ENCODE data around the gene CMPK1. TPM values are rescaled to one million over a fixed set of nuclear protein-coding genes. Genes with fewer than 3 reads are reported as not detected.

CMPK1 gene
- total and polyA plus RNA-seq, 2 donors = 92.0 to 146 TPM

- Histone ChIP-seq H3K4me1 (ENCODE audit: insufficient read depth) (no peaks in the 10 kb centered on the region), H3K27ac (ENCODE audit: low read depth) (no peak overlapping the region), H3K4me3 (ENCODE audit: low read depth, low read length) (no peak overlapping the region), H3K36me3 (ENCODE audit: insufficient read depth) (no peaks in the 10 kb centered on the region)
- no peak for DNase-seq (ENCODE audit: extremely low spot score)
- 74% methylated on average over 3 of the region's 3 CpGs for WGBS
Observed at GRCh38 chr1:47361380-47361779, 27.8 kb downstream of the CMPK1 start.

GRCh38 chr1:47362828-47363227 lies 29.2 kb downstream of the CMPK1 start:
- Histone ChIP-seq H3K36me3 (ENCODE audit: insufficient read depth) (no peaks in the 10 kb centered on the region), H3K4me1 (ENCODE audit: insufficient read depth) (no peaks in the 10 kb centered on the region), H3K27ac (ENCODE audit: low read depth) (no peak overlapping the region), H3K4me3 (ENCODE audit: low read depth, low read length) (no peak overlapping the region)
- WGBS = 93% methylated on average over 1 of the region's 1 CpG
- DNase-seq (ENCODE audit: extremely low spot score) = no peak

DNA sequence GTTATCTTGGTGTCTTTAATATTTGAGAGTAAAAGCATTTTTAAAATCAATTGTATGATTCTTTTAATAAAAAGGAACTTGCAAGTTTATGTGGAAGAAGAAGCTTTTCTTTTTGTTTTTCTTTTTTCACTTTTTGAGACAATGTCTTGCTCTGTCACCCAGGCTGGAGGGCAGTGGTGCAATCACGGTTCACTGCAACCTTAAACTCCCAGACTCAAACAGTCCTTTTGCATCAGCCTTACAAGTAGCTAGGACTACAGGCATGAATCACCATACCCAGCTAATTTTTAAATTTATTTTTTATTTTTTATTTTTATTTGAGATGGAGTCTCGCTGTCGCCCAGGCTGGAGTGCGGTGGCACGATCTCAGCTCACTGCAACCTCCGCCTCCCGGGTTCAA lies 34.1 kb downstream of the CMPK1 start:
- no peak overlapping the region for H3K27ac ChIP-seq (ENCODE audit: low read depth)
- no peak for DNase-seq (ENCODE audit: extremely low spot score)
- no peak overlapping the region for H3K4me3 ChIP-seq (ENCODE audit: low read depth, low read length)
- no peaks in the 10 kb centered on the region for H3K36me3 ChIP-seq (ENCODE audit: insufficient read depth)
- H3K4me1 ChIP-seq (ENCODE audit: insufficient read depth) = no peaks in the 10 kb centered on the region
- 90% methylated on average over 7 of the region's 7 CpGs for WGBS

DNA sequence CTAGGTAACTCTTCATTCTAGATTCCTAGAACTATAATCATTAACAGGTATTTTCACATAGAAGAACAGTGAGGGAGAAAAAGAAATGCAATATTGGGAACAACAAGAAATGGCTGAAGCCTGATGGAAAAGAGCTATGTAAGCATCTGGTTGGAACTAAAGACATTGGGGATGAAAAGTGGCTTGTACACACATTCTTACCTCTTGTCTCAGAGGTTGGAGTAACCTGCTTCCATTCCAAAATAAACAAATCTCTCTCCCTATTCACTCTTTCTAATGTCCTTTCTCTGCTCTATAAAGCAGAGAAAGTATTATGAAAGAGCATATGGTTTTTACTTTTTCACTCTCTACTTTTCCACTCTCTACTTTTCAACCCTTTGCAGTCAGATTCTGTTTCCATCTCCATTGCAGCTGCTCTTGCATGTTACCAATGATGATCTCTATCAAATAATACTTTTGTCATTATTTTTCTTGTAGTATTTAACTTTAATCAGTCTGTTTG lies 37.5 kb downstream of the CMPK1 start:
- no peaks in the 10 kb centered on the region for H3K4me1 ChIP-seq (ENCODE audit: insufficient read depth)
- no peak overlapping the region for H3K4me3 ChIP-seq (ENCODE audit: low read depth, low read length)
- DNase-seq (ENCODE audit: extremely low spot score) = no peak
- peaks cover 2% of the 10 kb centered on the region for H3K36me3 ChIP-seq (ENCODE audit: insufficient read depth)
- no peak overlapping the region for H3K27ac ChIP-seq (ENCODE audit: low read depth)

GRCh38 chr1:47374501-47374900 lies 40.9 kb downstream of the CMPK1 start:
- WGBS = 79% methylated on average over 1 of the region's 1 CpG
- DNase-seq (ENCODE audit: extremely low spot score) = no peak
- Histone ChIP-seq H3K4me1 (ENCODE audit: insufficient read depth) (no peaks in the 10 kb centered on the region), H3K36me3 (ENCODE audit: insufficient read depth) (peaks cover 2% of the 10 kb centered on the region), H3K27ac (ENCODE audit: low read depth) (no peak overlapping the region), H3K4me3 (ENCODE audit: low read depth, low read length) (no peak overlapping the region)

DNA sequence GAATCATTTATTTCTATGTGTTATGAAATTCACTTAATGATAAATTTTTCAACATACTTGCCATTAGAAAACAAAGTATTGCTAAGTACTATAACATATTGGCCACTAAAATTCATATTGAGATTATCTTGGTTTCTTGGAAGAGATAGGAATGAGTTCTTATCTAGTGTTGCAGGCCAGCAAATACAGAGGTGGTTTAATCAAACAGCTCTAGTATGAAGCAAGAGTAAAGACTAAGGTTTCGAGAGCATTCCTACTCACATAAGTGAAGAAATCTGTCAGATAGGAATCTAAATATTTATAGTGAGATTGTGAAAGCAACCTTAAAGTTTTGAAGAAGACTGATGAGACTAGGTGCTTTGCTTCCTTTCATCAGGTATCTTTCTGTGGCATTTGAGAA lies 44.6 kb downstream of the CMPK1 start:
- no peak for DNase-seq (ENCODE audit: extremely low spot score)
- 85% methylated on average over 1 of the region's 1 CpG for WGBS
- H3K4me3 ChIP-seq (ENCODE audit: low read depth, low read length) = no peak overlapping the region
- no peaks in the 10 kb centered on the region for H3K4me1 ChIP-seq (ENCODE audit: insufficient read depth)
- no peak overlapping the region for H3K27ac ChIP-seq (ENCODE audit: low read depth)
- peaks cover 3% of the 10 kb centered on the region for H3K36me3 ChIP-seq (ENCODE audit: insufficient read depth)

GRCh38 chr1:47380699-47381098 lies 47.1 kb downstream of the CMPK1 start:
- Histone ChIP-seq H3K27ac (ENCODE audit: low read depth) (no peak overlapping the region), H3K4me1 (ENCODE audit: insufficient read depth) (no peaks in the 10 kb centered on the region), H3K4me3 (ENCODE audit: low read depth, low read length) (no peak overlapping the region), H3K36me3 (ENCODE audit: insufficient read depth) (peaks cover 2% of the 10 kb centered on the region)
- no peak for DNase-seq (ENCODE audit: extremely low spot score)
- 99% methylated on average over 5 of the region's 5 CpGs for WGBS

GRCh38 chr1:47382399-47382983 lies 48.9 kb downstream of the CMPK1 start:
- peaks cover 2% of the 10 kb centered on the region for H3K36me3 ChIP-seq (ENCODE audit: insufficient read depth)
- no peak for DNase-seq (ENCODE audit: extremely low spot score)
- H3K27ac ChIP-seq (ENCODE audit: low read depth) = no peak overlapping the region
- H3K4me1 ChIP-seq (ENCODE audit: insufficient read depth) = no peaks in the 10 kb centered on the region
- WGBS = 79% methylated on average over 3 of the region's 3 CpGs
- no peak overlapping the region for H3K4me3 ChIP-seq (ENCODE audit: low read depth, low read length)

GRCh38 chr1:47384083-47384482 lies 50.5 kb downstream of the CMPK1 start:
- no peak overlapping the region for H3K27ac ChIP-seq (ENCODE audit: low read depth)
- H3K4me1 ChIP-seq (ENCODE audit: insufficient read depth) = no peaks in the 10 kb centered on the region
- no peak for DNase-seq (ENCODE audit: extremely low spot score)
- peaks cover 2% of the 10 kb centered on the region for H3K36me3 ChIP-seq (ENCODE audit: insufficient read depth)
- WGBS = 97% methylated on average over 3 of the region's 3 CpGs
- no peak overlapping the region for H3K4me3 ChIP-seq (ENCODE audit: low read depth, low read length)

GRCh38 chr1:47385020-47385419 lies 51.4 kb downstream of the CMPK1 start:
- no peak for DNase-seq (ENCODE audit: extremely low spot score)
- Histone ChIP-seq H3K36me3 (ENCODE audit: insufficient read depth) (no peaks in the 10 kb centered on the region), H3K27ac (ENCODE audit: low read depth) (no peak overlapping the region), H3K4me1 (ENCODE audit: insufficient read depth) (no peaks in the 10 kb centered on the region), H3K4me3 (ENCODE audit: low read depth, low read length) (no peak overlapping the region)
- WGBS = 82% methylated on average over 6 of the region's 6 CpGs

DNA sequence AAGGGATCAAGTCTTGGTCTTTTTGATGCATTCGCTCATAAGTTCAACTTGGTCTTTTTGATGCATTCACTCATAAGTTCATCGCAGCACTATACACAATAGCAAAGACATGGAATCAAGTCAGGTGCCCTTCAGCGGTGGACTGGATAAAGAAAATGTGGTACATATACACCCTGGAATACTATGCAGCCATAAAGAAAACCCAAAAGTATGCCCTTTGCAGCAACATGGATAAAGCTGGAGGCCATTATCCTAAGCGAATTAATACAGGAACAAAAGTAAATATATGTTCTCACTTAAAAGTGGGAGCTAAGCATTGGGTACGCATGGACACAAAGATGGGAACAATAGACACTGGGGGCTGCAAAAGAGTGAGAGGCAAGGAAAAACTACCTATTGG lies 52.7 kb downstream of the CMPK1 start:
- Histone ChIP-seq H3K4me1 (ENCODE audit: insufficient read depth) (no peaks in the 10 kb centered on the region), H3K27ac (ENCODE audit: low read depth) (no peak overlapping the region), H3K36me3 (ENCODE audit: insufficient read depth) (no peaks in the 10 kb centered on the region), H3K4me3 (ENCODE audit: low read depth, low read length) (no peak overlapping the region)
- 97% methylated on average over 5 of the region's 5 CpGs for WGBS
- DNase-seq (ENCODE audit: extremely low spot score) = no peak

DNA sequence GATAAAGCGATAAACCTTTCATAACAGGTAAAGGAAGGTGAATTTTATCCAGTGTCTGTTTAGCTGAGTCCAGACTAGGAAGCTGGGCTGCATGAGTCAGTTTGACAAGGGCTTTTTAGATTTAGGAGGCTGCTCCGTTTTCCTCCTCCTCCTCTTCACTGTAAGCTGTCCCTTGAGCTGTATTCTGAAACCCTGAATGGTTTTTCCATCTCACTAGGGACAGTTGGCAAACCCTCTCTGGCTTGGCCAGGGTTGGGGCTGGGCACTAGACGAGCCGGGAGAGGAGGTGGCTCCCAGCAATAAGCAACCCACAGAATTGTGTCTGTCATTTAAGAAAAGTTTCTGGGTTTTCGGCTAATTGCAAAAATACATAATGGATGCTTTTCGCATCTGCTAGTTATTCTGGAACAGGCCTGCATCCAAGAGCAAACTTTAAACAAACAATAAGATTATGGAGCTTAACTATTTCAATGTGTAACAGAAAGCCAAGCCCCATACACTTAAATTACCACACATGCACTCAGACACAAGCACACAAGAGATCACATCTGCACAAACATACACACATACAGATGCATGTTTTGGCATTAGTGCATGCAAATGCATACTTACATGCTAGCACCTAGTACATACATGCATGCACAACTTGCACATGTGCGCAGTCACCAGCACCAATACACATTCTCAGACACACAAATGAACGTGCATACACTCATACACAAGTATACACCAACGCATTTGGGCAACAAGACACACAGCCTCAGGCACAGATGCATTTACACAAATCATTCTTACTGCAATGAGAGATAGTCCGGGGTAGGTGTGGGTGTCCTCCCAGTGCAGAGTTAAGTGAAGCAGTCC lies 54.7 kb downstream of the CMPK1 start:
- H3K4me1 ChIP-seq (ENCODE audit: insufficient read depth) = no peaks in the 10 kb centered on the region
- no peaks in the 10 kb centered on the region for H3K36me3 ChIP-seq (ENCODE audit: insufficient read depth)
- WGBS = 27% methylated on average over 10 of the region's 10 CpGs
- no peak overlapping the region for H3K4me3 ChIP-seq (ENCODE audit: low read depth, low read length)
- DNase-seq (ENCODE audit: extremely low spot score) = no peak
- no peak overlapping the region for H3K27ac ChIP-seq (ENCODE audit: low read depth)

DNA sequence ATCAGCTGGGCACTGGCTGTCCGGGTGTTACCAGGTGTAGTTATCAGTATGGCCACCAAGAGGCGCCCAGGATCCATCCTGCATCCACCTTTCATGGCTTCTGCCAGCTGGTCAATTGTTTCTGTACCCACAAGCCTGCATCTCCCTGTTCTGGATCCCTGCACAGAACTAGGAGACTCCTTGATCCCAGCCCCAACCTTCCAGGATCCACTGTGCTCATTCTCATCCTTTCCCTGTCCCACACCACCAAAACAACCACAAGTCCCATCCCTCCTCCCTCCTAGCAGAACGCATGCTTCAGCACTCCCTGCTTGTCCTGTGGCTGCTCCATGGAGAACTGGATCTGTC lies 55.3 kb downstream of the CMPK1 start:
- WGBS = 21% methylated on average over 3 of the region's 3 CpGs
- DNase-seq (ENCODE audit: extremely low spot score) = no peak
- H3K27ac ChIP-seq (ENCODE audit: low read depth) = no peak overlapping the region

GRCh38 chr1:47389731-47390130 lies 56.1 kb downstream of the CMPK1 start:
- Histone ChIP-seq H3K4me1 (ENCODE audit: insufficient read depth) (no peaks in the 10 kb centered on the region), H3K36me3 (ENCODE audit: insufficient read depth) (no peaks in the 10 kb centered on the region), H3K27ac (ENCODE audit: low read depth) (no peak overlapping the region), H3K4me3 (ENCODE audit: low read depth, low read length) (no peak overlapping the region)
- no peak for DNase-seq (ENCODE audit: extremely low spot score)
- 30% methylated on average over 2 of the region's 2 CpGs for WGBS

More for the DNA sequence above, 55.3 kb downstream of the CMPK1 start:
- no peaks in the 10 kb centered on the region for H3K4me1 ChIP-seq (ENCODE audit: insufficient read depth)
- no peaks in the 10 kb centered on the region for H3K36me3 ChIP-seq (ENCODE audit: insufficient read depth)
- H3K4me3 ChIP-seq (ENCODE audit: low read depth, low read length) = no peak overlapping the region

Measured in urinary bladder (tissue), 4 donors.